Testis (tissue), 3 donors: Measurements from ENCODE around the gene TCF7L1. TPM values are rescaled to one million over a fixed set of nuclear protein-coding genes. Genes with fewer than 3 reads are reported as not detected.

ENCODE experiments used
- DNase-seq: peaks from one replicate; pipeline ENCODE4 v3.0.0-alpha.2; 2019
- H3K27ac ChIP-seq, 2 donors: fragments of 200-600 bp; sonication (generic); one replicate each; pipeline ENCODE4 v1.5.1; 2019
- H3K27me3 ChIP-seq: fragments of 200-600 bp; sonication (generic); one replicate; pipeline ENCODE4 v1.5.1; 2019
- H3K36me3 ChIP-seq: fragments of 200-600 bp; sonication (generic); one replicate; pipeline ENCODE4 v1.5.1; 2017; ENCODE audit warnings: low read depth; ENCODE audit errors: missing control alignments
- H3K4me1 ChIP-seq: fragments of 200-600 bp; sonication (generic); one replicate; pipeline ENCODE4 v1.5.1; 2019
- H3K4me3 ChIP-seq, 2 donors: fragments of 200-600 bp; sonication (generic); one replicate each; pipeline ENCODE4 v1.5.1; 2017 to 2019
- H3K9me3 ChIP-seq: fragments of 200-600 bp; sonication (generic); one replicate; pipeline ENCODE4 v1.5.1; 2017
- POLR2A ChIP-seq: fragments of 450-650 bp; IDR thresholded peaks from one replicate; pipeline ENCODE4 v1.6.1; 2017; ENCODE audit warnings: antibody characterized with exemption, mild to moderate bottlenecking, moderate library complexity
- WGBS, 2 donors: methylation state at CpG; one replicate each; pipeline ENCODE4 v1.1.5; 2018; 5-methylcytosine and 5-hydroxymethylcytosine counted together
- intact Hi-C: fragments of 100-400 bp; cut with DNase I; formaldehyde crosslinking; loops from one replicate; pipeline ENCODE4 v1.15.1; 2023; ENCODE audit warnings: low total_unique reads
- polyA plus RNA-seq: library from polyadenylated mRNA; stranded (reverse); fragments of 350-450 nt; fragmentation: Illumina TruSeq; extraction: RNeasy Lipid Tissue Mini Kit (QIAGEN cat#74804); gene quantifications from one replicate; pipeline ENCODE4 v1.2.3, GENCODE V29; 2014; ENCODE audit warnings: low read depth, low replicate concordance; ENCODE audit not compliant: insufficient read depth
- total RNA-seq, 2 donors: library from RNA; depleted of rRNA; stranded (reverse); fragments of >200 nt; gene quantifications; one replicate each; pipeline ENCODE4 v1.2.3, GENCODE V29; 2016
- TF ChIP-seq, protein P1 (sequence below), 3 experiments: fragments of 450-650 bp in 2 of 3; fragments of 200-600 bp in 1 of 3; sonication (generic) in 1 of 3; IDR thresholded peaks; one replicate each; pipeline ENCODE4 v1.5.1; 2016 to 2019; ENCODE audit warnings: antibody characterized with exemption in 3 of 3, mild to moderate bottlenecking in 2 of 3, moderate library complexity in 1 of 3

TCF7L1 gene
- total and polyA plus RNA-seq, 3 donors from 2014 or later, result 6.7 to 11.9 (median 6.7) TPM

DNA sequence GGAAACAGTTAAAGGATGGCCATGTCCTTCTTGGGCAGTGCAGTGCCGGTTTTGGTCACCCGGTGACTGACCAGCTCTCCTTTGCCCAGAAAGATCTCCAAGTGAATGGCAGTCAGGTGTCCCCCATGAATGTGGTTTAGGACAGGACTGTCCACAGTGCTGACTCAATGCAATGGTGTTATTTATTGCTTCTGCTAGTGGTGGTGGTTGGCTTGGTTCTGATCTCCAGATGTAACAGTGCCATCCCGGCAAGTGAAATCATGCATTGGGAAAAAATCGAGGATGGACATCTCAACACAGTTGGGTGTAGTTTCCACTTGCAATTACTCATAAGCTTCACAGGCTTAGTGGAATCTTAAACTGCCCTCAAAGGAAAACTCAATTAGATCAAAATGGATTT lies 112.7 kb downstream of the TCF7L1 start:
- H3K9me3 ChIP-seq, result no peaks in the 10 kb centered on the region
- H3K27ac ChIP-seq, result no peak overlapping the region
- H3K36me3 ChIP-seq, result no peaks in the 10 kb centered on the region
- H3K4me3 ChIP-seq, result no peak overlapping the region
- TF ChIP-seq POLR2A, result no peak
- TF ChIP-seq, protein P1, sequence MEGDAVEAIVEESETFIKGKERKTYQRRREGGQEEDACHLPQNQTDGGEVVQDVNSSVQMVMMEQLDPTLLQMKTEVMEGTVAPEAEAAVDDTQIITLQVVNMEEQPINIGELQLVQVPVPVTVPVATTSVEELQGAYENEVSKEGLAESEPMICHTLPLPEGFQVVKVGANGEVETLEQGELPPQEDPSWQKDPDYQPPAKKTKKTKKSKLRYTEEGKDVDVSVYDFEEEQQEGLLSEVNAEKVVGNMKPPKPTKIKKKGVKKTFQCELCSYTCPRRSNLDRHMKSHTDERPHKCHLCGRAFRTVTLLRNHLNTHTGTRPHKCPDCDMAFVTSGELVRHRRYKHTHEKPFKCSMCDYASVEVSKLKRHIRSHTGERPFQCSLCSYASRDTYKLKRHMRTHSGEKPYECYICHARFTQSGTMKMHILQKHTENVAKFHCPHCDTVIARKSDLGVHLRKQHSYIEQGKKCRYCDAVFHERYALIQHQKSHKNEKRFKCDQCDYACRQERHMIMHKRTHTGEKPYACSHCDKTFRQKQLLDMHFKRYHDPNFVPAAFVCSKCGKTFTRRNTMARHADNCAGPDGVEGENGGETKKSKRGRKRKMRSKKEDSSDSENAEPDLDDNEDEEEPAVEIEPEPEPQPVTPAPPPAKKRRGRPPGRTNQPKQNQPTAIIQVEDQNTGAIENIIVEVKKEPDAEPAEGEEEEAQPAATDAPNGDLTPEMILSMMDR (IDR thresholded peaks at IDR 0.05), result no peak
- intact Hi-C loops, result no loop called here
- DNase-seq, result no peak
- H3K4me1 ChIP-seq, result peaks cover 20% of the 10 kb centered on the region
- H3K27me3 ChIP-seq, result no peaks in the 10 kb centered on the region
- 82 to 88% methylated on average over 4 of the region's 4 CpGs for WGBS, 2 donors

DNA sequence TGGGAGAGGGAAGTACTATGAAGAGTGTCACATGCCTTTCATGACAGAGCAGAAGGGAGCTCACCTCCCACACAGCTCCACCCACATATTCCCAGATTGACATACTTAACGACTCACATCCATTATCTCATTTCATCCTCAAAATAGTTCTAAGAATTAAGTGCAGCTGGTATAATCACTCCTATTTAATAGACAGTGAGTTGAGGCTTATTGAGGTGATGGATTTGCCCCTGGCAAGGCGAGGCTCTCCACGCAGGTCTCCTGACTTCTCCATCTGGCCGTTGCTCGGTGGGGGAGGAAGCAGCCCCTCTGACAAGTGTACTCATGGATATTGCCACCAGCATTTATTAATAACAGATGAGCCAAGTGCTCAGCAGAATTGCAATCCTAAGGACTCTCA lies 113.2 kb downstream of the TCF7L1 start:
- 73 to 79% methylated on average over 5 of the region's 5 CpGs for WGBS, 2 donors
- Histone ChIP-seq H3K4me3 (no peak overlapping the region), H3K27me3 (no peaks in the 10 kb centered on the region), H3K27ac (no peak overlapping the region), H3K36me3 (no peaks in the 10 kb centered on the region), H3K4me1 (peaks cover 16% of the 10 kb centered on the region), H3K9me3 (no peaks in the 10 kb centered on the region)
- intact Hi-C loops, result no loop called here
- TF ChIP-seq POLR2A, result no peak
- TF ChIP-seq, protein P1 (IDR thresholded peaks at IDR 0.05), result no peak
- DNase-seq, result no peak

DNA sequence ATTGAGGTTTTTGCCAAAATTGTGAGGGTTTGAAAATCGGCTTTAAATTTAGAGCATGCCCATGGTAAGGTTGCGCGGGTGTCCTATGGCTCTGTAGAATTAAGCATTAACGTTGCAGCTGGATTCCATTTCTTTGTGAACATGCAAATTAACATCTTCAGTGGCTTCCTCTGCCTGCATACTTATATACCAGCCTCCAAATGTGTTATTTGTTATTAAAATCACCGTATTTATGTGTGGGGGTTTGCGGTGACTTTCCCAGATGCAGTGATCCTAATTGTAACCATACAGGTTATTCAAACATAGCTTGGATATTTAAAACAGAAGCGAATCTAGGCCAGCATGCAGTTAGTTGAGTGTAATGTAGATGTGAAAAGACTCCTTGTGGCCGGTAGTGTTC lies 114.4 kb downstream of the TCF7L1 start:
- no peak for DNase-seq
- Histone ChIP-seq H3K27me3 (no peaks in the 10 kb centered on the region), H3K36me3 (no peaks in the 10 kb centered on the region), H3K27ac (no peak overlapping the region), H3K9me3 (no peaks in the 10 kb centered on the region), H3K4me3 (no peak overlapping the region), H3K4me1 (peaks cover 16% of the 10 kb centered on the region)
- TF ChIP-seq POLR2A, result no peak
- TF ChIP-seq, protein P1 (IDR thresholded peaks at IDR 0.05), result no peak
- 87 to 90% methylated on average over 8 of the region's 8 CpGs for WGBS, 2 donors
- intact Hi-C loops, result no loop called here

DNA sequence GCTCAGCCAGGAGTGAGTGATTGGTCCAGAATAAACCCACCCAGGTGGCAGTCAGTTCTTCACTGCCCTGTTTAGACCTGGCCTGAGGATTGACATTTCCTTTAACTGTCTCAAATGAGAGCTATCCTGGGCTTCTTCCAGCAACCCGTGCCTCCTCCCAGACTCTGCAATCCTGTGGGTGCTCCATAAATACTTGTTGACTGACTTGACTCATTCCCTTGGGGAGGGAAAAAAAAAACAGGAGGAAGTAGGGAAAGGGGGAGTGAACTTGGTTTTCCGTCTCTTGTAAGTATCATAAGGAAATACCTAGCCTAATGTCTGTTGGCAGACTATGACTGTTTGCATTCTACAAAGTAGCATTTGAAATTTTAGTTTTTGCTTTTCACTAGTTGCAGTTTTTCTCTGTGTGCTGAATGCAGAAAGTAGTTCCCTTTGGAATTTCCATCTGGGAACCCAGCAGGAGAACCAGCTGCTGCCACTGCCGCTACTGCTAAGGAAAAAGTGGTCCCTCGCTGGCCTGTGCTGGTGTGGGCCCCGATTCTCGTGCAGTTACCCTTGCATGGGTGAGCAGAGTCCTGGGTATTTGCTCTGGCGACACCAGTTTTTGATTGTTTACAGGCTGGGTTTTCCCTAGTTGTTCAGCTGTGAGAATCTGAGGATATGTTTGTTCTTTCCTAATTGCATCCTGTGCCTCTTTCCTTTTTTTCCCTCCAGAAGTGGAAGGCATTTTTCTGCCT lies 115.7 kb downstream of the TCF7L1 start:
- intact Hi-C loops, result no loop called here
- peak overlapping the region in 1 of 2 donors; percentile 48 for H3K27ac ChIP-seq
- no peaks in the 10 kb centered on the region for H3K27me3 ChIP-seq
- no peaks in the 10 kb centered on the region for H3K9me3 ChIP-seq
- DNase-seq, result no peak
- H3K4me1 ChIP-seq, result peaks cover 16% of the 10 kb centered on the region
- no peak overlapping the region for H3K4me3 ChIP-seq
- no peak for TF ChIP-seq POLR2A
- TF ChIP-seq, protein P1 (IDR thresholded peaks at IDR 0.05), result no peak
- WGBS, 2 donors, result 50 to 55% methylated on average over 7 of the region's 7 CpGs
- H3K36me3 ChIP-seq, result no peaks in the 10 kb centered on the region

DNA sequence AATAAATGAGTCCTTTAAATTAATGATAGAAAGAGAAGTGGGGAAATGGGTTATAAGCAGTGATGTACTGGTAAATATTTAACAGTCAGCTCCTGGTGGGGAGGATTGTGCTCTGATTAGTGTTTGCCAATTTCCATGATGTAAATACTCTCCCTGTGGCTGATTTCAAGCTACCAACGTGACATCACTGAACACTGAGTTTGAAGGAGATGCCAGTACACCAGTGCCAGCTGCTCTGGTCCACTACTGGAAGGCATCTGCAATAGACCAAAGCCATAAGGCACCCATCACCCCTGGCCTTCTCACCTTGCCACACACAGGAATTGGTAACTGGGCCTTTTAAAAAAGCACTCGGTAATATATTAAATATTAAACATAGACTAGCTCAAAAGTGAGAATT lies 116.9 kb downstream of the TCF7L1 start:
- Histone ChIP-seq H3K27ac (no peak overlapping the region), H3K9me3 (no peaks in the 10 kb centered on the region), H3K4me1 (peaks cover 18% of the 10 kb centered on the region), H3K36me3 (no peaks in the 10 kb centered on the region), H3K27me3 (no peaks in the 10 kb centered on the region), H3K4me3 (no peak overlapping the region)
- no peak for DNase-seq
- intact Hi-C loops, result no loop called here
- TF ChIP-seq, protein P1 (IDR thresholded peaks at IDR 0.05), result no peak
- TF ChIP-seq POLR2A, result no peak
- WGBS, 2 donors, result 69 to 85% methylated on average over 2 of the region's 2 CpGs
